NCI-H748 treated with DMSO at 0.1 percent for 48 hours (cell line): ENCODE data around the gene DPM3.
"Not testable (repeated sequence)": the region's sequence is repeated elsewhere in the genome, so short reads cannot be mapped to it uniquely, and the experiment has no call there.

Experiments
- DNase-seq: peaks from one replicate; lab custom pipeline; 2025; lab: John Stamatoyannopoulos, UW

The DPM3 gene

GRCh38 chr1:155175281-155175926 lies 35.1 kb upstream of the DPM3 start:
- no peak for DNase-seq

- peak; percentile 75 for DNase-seq
Observed at GRCh38 chr1:155174324-155175280, 34.3 kb upstream of the DPM3 start.

DNA sequence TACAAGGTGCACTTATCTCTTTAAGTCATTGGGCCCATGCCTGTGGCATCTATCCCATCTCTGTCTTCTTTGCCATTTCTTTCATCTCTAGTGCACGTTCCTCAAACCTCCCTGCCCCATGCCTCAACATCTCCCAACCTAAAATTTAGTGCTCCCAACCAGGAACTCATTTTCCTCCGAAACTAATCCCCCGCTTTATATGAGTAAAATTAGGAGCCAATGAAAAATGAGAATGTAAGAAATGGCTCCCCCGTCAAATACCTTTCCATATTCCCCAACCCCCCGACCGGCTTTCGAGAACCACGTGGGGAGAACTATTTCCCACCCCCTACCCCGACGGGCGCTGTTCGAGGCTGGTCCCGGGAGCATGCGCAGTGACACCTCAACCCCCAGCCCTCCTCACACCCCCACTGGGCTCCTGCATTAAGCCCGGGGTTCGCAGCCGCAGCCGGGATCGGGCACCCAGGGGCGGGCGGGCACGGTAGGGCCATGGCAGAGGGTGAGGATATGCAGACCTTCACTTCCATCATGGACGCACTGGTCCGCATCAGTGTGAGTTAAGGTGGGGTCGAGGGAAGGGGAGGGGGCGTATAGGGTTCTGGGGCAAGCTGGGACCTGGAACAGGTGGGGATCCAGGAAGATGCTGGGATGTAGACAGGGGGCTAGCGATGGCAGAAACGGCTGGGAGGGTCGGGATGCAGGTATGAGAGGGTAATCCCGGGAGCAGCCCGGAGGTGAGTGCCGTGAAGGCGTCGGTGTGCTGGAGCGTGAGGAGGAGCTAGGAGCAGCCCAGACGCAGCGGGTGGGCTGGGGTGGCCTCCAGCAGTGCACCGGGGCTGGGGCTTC lies 33.4 kb upstream of the DPM3 start, which contains the start of gene TRIM46:
TRIM46 (plus strand) TSS at position 372 of the 846 bp plus-strand sequence; CDS start at position 490, 118 bp downstream.
- peak; percentile 75 for DNase-seq

DNA sequence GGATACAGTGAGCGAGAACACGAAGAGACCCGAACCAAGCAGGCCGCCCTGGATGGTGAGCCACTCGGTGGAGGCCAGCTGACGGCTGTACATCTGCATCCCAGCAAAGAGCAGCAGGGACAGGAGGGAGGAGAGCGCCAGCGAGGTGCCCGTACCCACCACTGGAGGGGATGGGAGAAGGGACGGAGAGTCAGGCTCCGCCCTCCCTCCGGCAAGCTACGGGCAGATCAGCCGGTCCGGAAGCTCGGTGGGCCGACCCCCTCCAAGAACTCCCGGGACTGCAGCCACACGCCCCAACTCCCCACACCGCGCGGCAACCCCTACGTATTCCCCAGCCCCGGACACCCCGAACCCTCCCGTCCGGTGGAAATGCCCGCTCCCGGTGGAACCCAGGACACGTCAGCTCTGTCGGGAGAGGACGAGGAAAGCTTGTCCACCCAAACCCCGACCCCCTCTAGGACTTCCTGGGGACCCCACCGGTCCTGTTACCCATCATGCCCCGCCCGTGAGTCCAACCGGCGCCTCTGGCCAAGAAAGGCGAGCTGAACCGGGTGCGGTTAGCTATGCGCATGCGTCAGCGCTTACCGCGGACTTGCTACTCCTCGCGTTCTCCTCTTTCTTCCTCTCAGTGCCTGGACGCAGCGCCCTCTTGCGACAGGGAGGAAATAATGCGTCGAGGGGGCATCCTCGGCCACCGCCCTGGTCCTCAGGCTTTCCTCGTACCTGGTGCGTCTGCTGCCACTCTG lies 32.6 kb upstream of the DPM3 start, which contains the start of gene KRTCAP2:
KRTCAP2 (minus strand) TSS at position 573 of the 746 bp plus-strand sequence; CDS start at position 493, 80 bp downstream.
- peak; percentile 97 for DNase-seq

GRCh38 chr1:155171836-155172731 lies 31.8 kb upstream of the DPM3 start:
- no peak for DNase-seq

DNA sequence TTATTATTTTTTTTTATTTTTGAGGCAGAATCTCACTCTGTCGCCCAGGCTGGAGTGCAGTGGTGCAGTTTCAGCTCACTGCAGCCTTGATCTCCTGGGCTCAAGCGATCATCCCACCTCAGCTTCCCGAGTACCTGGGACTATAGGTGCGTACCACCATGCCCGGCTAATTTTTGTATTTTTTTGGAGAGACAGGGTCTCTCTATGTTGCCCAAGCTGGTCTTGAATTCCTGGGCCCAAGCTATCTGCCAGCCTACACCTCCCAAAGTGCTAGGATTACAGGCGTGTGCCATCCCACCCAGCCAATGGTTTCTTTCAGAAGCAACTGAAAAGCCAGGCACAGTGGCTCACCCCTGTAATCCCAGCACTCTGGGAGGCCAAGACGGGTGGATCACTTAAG lies 30.5 kb upstream of the DPM3 start:
- DNase-seq, result no peak

DNA sequence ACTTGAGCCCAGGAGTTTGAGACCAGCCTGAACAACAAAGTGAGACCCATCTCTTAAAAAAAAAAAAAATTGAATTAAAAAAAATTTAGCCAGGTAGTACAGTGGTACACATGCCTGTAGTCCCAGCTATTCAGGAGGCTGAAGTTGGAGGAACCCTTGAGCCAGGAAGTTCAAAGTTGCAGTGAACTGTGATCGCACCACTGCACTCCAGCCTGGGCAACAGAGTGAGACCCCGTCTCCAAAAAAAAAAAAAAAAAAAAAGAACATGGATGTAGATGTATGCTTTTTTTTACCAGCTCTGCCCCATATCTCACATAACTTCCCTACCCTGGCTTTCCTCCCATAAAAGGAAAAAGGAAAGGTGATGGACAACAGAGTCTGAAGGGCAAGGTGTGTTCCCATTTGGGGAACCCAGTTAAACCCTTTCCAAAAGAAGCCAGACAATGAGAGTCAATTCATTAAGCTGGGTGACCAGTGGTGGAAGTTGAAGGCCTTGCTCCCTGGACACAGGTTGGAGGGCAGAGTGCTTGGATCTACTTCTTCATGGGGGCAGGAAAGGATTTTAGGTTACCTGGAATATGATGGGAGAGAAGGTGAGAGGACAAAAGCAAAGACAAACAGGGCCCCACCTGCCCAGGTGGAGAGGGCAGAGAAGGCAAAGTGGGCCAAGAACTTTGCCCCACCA lies 29.9 kb upstream of the DPM3 start:
- no peak for DNase-seq

GRCh38 chr1:155169541-155169940 lies 29.2 kb upstream of the DPM3 start:
- DNase-seq, result no peak

DNA sequence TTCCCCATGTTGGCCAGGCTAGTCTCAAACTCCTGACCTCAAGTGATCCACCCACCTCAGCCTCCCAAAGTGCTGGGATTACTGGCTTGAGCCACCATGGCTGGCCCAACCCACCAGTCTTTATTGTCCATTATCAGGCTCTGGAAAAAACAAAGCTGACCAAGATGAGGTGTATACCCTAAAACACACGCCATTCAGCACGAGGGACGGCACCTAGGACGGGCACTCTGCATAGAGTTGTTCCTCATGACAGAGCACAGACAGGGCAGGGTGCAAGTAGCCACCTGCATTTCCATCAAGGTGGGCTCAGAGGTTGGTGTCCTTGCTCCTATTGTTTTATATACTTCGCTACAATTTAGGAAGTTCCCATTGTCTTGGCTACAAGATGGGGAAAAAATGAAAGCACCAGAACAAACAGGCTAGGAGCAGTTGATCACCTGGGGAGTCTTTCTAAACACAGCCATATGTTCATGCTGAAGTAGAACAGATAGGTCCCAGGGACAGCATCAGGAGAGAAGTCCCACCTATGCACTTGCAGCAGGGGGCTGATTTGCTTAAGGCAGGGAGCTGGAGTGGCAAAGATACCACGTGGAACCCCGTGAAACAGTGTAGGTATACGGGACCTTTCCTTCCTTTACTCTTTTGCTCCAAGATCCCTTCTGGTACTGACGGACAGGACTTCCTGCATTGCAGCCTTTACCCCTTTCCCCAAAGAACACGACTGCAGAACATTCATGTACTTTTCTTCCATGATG lies 28.3 kb upstream of the DPM3 start:
- DNase-seq, result no peak

- not testable (repeated sequence) for DNase-seq
Observed at GRCh38 chr1:155168105-155168445, 27.7 kb upstream of the DPM3 start.

GRCh38 chr1:155167166-155168104 lies 27.1 kb upstream of the DPM3 start:
- DNase-seq, result peak; percentile 85

- no peak for DNase-seq
Observed at GRCh38 chr1:155166471-155167165, 26.3 kb upstream of the DPM3 start.

DNA sequence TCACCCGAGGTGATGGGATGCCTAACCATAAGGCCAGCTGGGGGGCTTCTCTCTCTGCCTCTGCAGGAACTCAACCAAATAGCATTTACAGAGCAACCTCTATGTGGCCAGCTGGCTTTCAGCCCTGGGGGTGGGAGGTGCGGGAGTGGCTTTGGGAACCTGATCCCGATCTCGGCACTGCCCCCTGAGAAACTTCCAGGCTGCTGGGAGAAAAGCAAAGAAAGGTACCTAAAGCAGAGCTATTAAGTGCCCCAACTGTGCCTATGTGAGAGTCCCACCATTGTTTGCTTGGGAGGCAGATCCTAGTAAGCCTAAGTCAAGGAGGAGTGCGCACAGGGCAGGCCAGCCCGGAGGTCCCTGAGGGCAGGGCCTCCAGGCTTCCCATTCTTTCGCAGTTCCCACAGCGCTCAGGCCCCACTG lies 25.7 kb upstream of the DPM3 start:
- DNase-seq, result no peak

GRCh38 chr1:155164625-155165024 lies 24.3 kb upstream of the DPM3 start:
- DNase-seq, result not testable (repeated sequence)

GRCh38 chr1:155163785-155164184 lies 23.5 kb upstream of the DPM3 start:
- DNase-seq, result not testable (repeated sequence)

DNA sequence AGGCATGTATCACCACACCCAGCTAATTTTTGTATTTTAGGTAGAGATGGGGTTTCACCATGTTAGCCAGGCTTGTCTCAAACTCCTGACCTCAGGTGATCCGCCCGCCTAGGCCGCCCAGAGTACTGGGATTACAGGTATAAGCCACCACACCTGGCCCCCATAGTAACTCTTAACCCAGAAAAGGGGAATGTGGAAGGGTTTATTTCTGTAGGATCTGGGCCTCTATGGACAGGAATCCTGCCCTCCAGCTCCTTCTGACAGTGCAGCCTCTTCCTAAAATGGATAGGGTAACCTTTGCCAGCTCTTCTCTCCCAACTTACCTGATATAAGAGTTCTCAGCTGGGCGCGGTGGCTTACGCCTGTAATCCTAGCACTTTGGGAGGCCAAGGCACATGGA lies 22.3 kb upstream of the DPM3 start:
- not testable (repeated sequence) for DNase-seq

GRCh38 chr1:155160128-155160527 lies 19.8 kb upstream of the DPM3 start:
- DNase-seq, result no peak
